Stimulated activated naive B cell treated with anti-CD40 and anti-IgM and Interleukin-4, amounts not matched to agents 10 μg/mL and 1 μg/mL and 100 μg/mL, for 72 hours (primary cell): ENCODE measurements around the gene NFIC.
A peak's percentile ranks its signal among the peaks of the same experiment; 100 is the strongest.
"Not testable (repeated sequence)": the region's sequence is repeated elsewhere in the genome, so short reads cannot be mapped to it uniquely, and the experiment has no call there.

Experiments used
- ATAC-seq, 2 donors: fragments of 150-1000 bp; cut with Tn5 transposase; replicated peaks; 2 replicates each; pipeline ENCODE4 v1.10.0; 2021; ENCODE audit warnings: moderate library complexity in 1 of 2
- DNase-seq: peaks from one replicate; pipeline ENCODE4 v3.0.0; 2021
- H3K27ac Mint-ChIP-seq: one replicate; pipeline ENCODE4 v1.8.0; 2022; ENCODE audit warnings: mild to moderate bottlenecking, mixed read lengths
- H3K27me3 Mint-ChIP-seq, 2 donors: one replicate each; pipeline ENCODE4 v1.8.0; 2022; ENCODE audit warnings: mixed read lengths in 2 of 2
- H3K36me3 Mint-ChIP-seq, 2 donors: one replicate each; pipeline ENCODE4 v1.8.0; 2022; ENCODE audit warnings: mixed read lengths in 2 of 2, mild to moderate bottlenecking in 1 of 2
- H3K4me1 Mint-ChIP-seq, 2 donors: one replicate each; pipeline ENCODE4 v1.8.0; 2022; ENCODE audit warnings: mixed read lengths in 2 of 2, mild to moderate bottlenecking in 1 of 2
- H3K4me3 Mint-ChIP-seq, 2 donors: one replicate each; pipeline ENCODE4 v1.8.0; 2022; ENCODE audit warnings: mild to moderate bottlenecking in 2 of 2, mixed read lengths in 2 of 2, moderate library complexity in 1 of 2
- H3K9me3 Mint-ChIP-seq, 2 donors: one replicate each; pipeline ENCODE4 v1.8.0; 2022; ENCODE audit warnings: mixed read lengths in 2 of 2, mild to moderate bottlenecking in 1 of 2

Gene NFIC

DNA sequence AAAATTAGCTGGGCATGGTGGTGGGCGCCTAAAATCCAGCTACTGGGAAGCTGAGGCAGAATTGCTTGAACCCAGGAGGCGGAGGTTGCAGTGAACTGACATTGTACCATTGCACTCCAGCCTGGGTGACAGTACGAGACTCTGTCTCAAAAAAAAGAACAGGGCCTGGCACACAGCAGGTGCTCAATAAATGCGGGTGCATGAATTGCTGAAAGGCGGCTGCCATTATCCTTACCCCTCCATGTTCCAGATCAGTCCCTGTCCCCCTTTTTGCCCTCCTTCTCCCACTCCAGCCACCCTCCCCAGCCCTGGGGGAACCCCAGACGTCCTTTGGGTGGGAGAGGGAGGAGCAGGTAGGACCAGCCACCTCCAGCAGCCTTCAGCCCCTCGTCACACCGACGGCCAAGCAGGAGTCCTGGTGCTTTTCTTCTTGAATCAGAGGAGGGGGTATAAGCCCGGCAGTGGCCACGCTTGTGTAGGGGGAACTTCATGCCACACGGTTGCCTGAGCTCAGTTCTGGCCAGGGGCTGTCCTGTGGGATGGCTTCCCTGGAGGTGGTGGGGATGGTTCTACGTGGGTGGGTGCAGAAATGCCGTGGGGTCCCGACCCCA, 20.4 kb upstream of the NFIC start:
- ATAC-seq, result no peak
- Mint-ChIP-seq H3K4me1 (peaks cover 0 to 1% of the 10 kb centered on the region in 2 donors), H3K27ac (no peak overlapping the region), H3K9me3 (no peaks in the 10 kb centered on the region), H3K4me3 (no peak overlapping the region), H3K36me3 (no peaks in the 10 kb centered on the region), H3K27me3 (peaks cover 3 to 7% of the 10 kb centered on the region in 2 donors)
- DNase-seq, result no peak

- Mint-ChIP-seq H3K27me3 (peaks cover under 1 to 7% of the 10 kb centered on the region in 2 donors), H3K4me3 (no peak overlapping the region), H3K27ac (no peak overlapping the region), H3K36me3 (no peaks in the 10 kb centered on the region), H3K4me1 (peaks cover 0 to 1% of the 10 kb centered on the region in 2 donors), H3K9me3 (no peaks in the 10 kb centered on the region)
- ATAC-seq (no peak), DNase-seq (no peak)
Measured at GRCh38 chr19:3346677-3347353, 19.6 kb upstream of the NFIC start.

- Mint-ChIP-seq H3K36me3 (no peaks in the 10 kb centered on the region), H3K27me3 (peaks cover 6 to 7% of the 10 kb centered on the region in 2 donors), H3K27ac (no peak overlapping the region), H3K4me3 (no peak overlapping the region), H3K4me1 (peaks cover 0 to 1% of the 10 kb centered on the region in 2 donors), H3K9me3 (no peaks in the 10 kb centered on the region)
- ATAC-seq (no peak), DNase-seq (no peak)
Measured at GRCh38 chr19:3348042-3348441, 18.3 kb upstream of the NFIC start.

- not testable (repeated sequence) for H3K27me3 Mint-ChIP-seq, H3K36me3 Mint-ChIP-seq, H3K4me3 Mint-ChIP-seq, H3K27ac Mint-ChIP-seq, H3K9me3 Mint-ChIP-seq, ATAC-seq, H3K4me1 Mint-ChIP-seq, DNase-seq
Measured at GRCh38 chr19:3348469-3348868, 17.9 kb upstream of the NFIC start.

DNA sequence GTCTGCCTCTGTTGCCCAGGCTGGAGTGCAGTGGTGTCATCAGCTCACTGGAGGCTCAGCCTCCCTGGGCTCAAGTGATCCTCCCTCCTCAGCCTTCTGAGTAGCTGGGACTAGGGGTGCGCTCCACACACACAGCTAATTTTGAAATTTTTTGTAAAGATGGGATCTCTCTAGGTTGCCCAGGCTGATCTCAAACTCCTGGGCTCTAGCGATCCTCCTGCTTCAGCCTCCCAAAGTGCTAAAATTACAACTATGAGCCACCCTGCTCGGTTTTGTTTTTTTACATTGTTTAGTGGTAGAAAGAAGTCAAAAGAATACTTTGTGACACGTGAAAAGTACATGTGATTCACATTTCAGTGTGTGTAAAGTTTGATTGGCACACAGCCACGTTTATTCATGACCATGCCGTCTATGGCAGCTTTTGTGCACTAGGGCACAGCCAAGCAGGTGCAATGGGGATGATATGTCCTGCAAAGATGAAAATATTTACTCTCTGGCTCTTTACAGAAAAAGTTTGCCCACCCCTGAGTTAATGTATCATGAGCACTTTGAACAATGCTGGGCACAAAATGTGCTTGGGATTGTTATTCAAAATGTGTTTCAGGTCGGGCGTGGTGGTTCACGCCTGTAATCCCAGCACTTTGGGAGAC, 16.2 kb upstream of the NFIC start:
- no peak for ATAC-seq
- no peak overlapping the region for H3K27ac Mint-ChIP-seq
- no peaks in the 10 kb centered on the region for H3K9me3 Mint-ChIP-seq

GRCh38 chr19:3351702-3352447, 14.5 kb upstream of the NFIC start:
- no peaks in the 10 kb centered on the region for H3K9me3 Mint-ChIP-seq
- H3K36me3 Mint-ChIP-seq, result no peaks in the 10 kb centered on the region
- ATAC-seq (no peak), DNase-seq (no peak)
- H3K4me3 Mint-ChIP-seq, result no peak overlapping the region
- peaks cover 0 to under 1% of the 10 kb centered on the region in 2 donors for H3K4me1 Mint-ChIP-seq
- H3K27ac Mint-ChIP-seq, result no peak overlapping the region
- H3K27me3 Mint-ChIP-seq, result peaks cover 0 to 11% of the 10 kb centered on the region in 2 donors

More for the DNA sequence above, 16.2 kb upstream of the NFIC start:
- Mint-ChIP-seq H3K27me3 (peaks cover 7 to 10% of the 10 kb centered on the region in 2 donors), H3K4me1 (no peaks in the 10 kb centered on the region), H3K36me3 (no peaks in the 10 kb centered on the region), H3K4me3 (no peak overlapping the region)
- DNase-seq, result no peak

DNA sequence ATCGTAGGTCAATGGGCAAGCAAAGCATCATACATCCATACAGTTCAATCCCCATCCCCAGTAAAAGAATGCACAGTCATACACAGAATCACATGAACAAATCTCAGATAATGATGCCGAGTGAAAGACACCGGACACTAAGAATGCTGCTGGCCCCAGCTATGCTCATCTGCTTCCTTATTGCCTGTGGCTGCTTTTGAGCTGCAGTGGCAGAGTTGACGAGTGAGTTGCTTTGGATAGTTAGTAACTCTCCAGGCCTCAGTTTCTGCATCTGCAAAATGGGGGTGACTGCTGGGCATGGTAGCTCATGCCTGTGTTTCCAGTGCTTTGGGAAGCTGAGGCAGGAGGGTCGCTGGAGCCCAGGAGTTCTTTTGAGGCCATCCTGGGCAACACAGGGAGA, 12.9 kb upstream of the NFIC start:
- ATAC-seq (no peak), DNase-seq (no peak)
- Mint-ChIP-seq H3K9me3 (no peaks in the 10 kb centered on the region), H3K4me1 (peaks cover 8 to 12% of the 10 kb centered on the region in 2 donors), H3K36me3 (no peaks in the 10 kb centered on the region), H3K4me3 (no peak overlapping the region), H3K27me3 (peaks cover 0 to 11% of the 10 kb centered on the region in 2 donors), H3K27ac (no peak overlapping the region)

GRCh38 chr19:3356805-3357204, 9.6 kb upstream of the NFIC start:
- ATAC-seq, result no peak
- Mint-ChIP-seq H3K36me3 (peaks cover 3 to 4% of the 10 kb centered on the region in 2 donors), H3K9me3 (no peaks in the 10 kb centered on the region), H3K27ac (no peak overlapping the region), H3K4me3 (peak overlapping the region in 1 of 2 donors; percentile 8), H3K4me1 (peaks cover 18 to 34% of the 10 kb centered on the region in 2 donors), H3K27me3 (peaks cover 3 to 16% of the 10 kb centered on the region in 2 donors)
- no peak for DNase-seq

- Mint-ChIP-seq H3K36me3 (peaks cover 3 to 4% of the 10 kb centered on the region in 2 donors), H3K9me3 (no peaks in the 10 kb centered on the region), H3K4me1 (peaks cover 24 to 40% of the 10 kb centered on the region in 2 donors), H3K4me3 (peak overlapping the region; percentile 54 to 78), H3K27me3 (peaks cover 3 to 11% of the 10 kb centered on the region in 2 donors), H3K27ac (no peak overlapping the region)
- DNase-seq (no peak), ATAC-seq (no peak)
Measured at GRCh38 chr19:3357271-3357991, 9.0 kb upstream of the NFIC start.

GRCh38 chr19:3357992-3358688, 8.2 kb upstream of the NFIC start:
- peaks cover 3 to 4% of the 10 kb centered on the region in 2 donors for H3K36me3 Mint-ChIP-seq
- H3K9me3 Mint-ChIP-seq, result no peaks in the 10 kb centered on the region
- DNase-seq, result no peak
- no peak for ATAC-seq
- peaks cover 30 to 42% of the 10 kb centered on the region in 2 donors for H3K4me1 Mint-ChIP-seq
- peak overlapping the region; percentile 54 to 78 for H3K4me3 Mint-ChIP-seq
- H3K27me3 Mint-ChIP-seq, result peaks cover 3 to 11% of the 10 kb centered on the region in 2 donors
- H3K27ac Mint-ChIP-seq, result peak overlapping the region; percentile 51

DNA sequence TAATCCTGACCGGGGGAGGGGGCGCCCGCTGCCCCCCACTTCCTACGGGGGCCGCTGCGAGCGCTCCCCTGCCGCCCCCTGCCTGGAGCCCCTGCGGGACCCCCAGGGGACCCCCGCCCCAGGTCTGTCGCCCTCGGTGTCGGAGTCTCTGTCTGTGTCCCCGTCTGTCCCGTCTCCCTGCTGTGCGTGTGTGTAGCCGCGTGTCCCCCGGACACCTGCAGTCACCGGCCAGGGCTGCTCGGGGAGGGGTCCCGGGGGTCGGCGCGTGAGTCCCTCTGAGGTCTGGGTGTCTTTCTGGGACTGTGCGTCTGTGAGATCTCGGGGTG, 7.7 kb upstream of the NFIC start:
- peaks cover 3 to 11% of the 10 kb centered on the region in 2 donors for H3K27me3 Mint-ChIP-seq
- peaks cover 31 to 42% of the 10 kb centered on the region in 2 donors for H3K4me1 Mint-ChIP-seq
- no peak for ATAC-seq
- H3K4me3 Mint-ChIP-seq, result peak overlapping the region; percentile 88 to 92
- H3K9me3 Mint-ChIP-seq, result no peaks in the 10 kb centered on the region
- DNase-seq, result no peak
- H3K27ac Mint-ChIP-seq, result peak overlapping the region; percentile 92
- peaks cover 3 to 4% of the 10 kb centered on the region in 2 donors for H3K36me3 Mint-ChIP-seq

GRCh38 chr19:3359015-3359918, 7.1 kb upstream of the NFIC start:
- Mint-ChIP-seq H3K27ac (peak overlapping the region; percentile 92), H3K9me3 (no peaks in the 10 kb centered on the region), H3K4me3 (peak overlapping the region; percentile 88 to 92), H3K4me1 (peaks cover 33 to 42% of the 10 kb centered on the region in 2 donors), H3K36me3 (peaks cover 3 to 4% of the 10 kb centered on the region in 2 donors), H3K27me3 (peaks cover 3 to 11% of the 10 kb centered on the region in 2 donors)
- ATAC-seq (peak; percentile 44 to 49), DNase-seq (peak; percentile 40)
